HG03442 (cell line): ENCODE measurements around the gene CEACAM4.

Experiments
- ATAC-seq: cut with Tn5 transposase; IDR thresholded peaks from one replicate; pipeline ENCODE4 v1.9.1; 2021; ENCODE audit warnings: mild to moderate bottlenecking, moderate library complexity; ENCODE audit not compliant: unreplicated experiment

CEACAM4 gene

GRCh38 chr19:41617941-41618730 lies 8.7 kb downstream of the CEACAM4 start:
- ATAC-seq, result no peak

- no peak for ATAC-seq
Measured at GRCh38 chr19:41616792-41617621, 9.9 kb downstream of the CEACAM4 start.

DNA sequence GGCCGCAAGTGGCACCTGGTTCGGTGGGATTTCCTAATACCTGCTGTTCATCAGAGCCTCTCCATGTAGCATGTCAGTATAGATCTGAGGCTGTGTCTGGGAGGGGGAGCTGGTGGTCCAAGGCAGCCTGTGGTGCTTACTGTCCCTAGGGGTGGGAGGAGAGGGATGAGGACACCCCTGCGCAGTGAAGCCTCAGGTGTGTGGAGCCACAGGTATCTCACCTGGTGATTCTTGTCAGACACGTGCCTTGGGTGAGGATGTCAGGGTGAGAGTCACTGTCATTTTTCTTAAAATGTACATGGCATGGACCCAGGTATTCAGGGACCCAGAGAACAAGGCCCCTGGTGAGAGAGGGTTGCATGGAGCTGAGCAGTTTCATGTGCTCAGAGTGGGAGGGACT lies 11.7 kb downstream of the CEACAM4 start:
- ATAC-seq, result no peak

- no peak for ATAC-seq
Measured at GRCh38 chr19:41612483-41612882, 14.4 kb downstream of the CEACAM4 start.

GRCh38 chr19:41610789-41611188 lies 16.1 kb downstream of the CEACAM4 start:
- no peak for ATAC-seq

DNA sequence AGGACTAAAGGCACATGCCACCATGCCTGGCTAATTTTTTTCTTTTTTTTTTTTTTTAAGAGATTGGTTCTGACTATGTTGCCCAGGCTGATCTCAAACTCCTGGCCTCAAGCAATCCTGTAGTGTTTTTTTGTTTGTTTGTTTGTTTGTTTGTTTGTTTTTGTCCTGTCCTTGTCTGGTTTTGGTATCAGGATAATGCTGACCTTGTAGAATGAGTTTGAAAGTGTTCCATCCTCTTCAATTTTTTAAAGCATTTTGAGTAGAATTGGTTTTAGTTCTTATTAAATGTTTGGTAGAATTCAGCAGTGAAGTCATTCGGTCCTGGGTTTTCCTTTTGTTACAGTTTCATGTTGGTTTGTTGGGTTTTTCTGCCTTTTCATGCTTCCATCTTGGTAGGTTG lies 19.2 kb downstream of the CEACAM4 start:
- no peak for ATAC-seq

- no peak for ATAC-seq
Measured at GRCh38 chr19:41606215-41606837, 20.5 kb downstream of the CEACAM4 start.

DNA sequence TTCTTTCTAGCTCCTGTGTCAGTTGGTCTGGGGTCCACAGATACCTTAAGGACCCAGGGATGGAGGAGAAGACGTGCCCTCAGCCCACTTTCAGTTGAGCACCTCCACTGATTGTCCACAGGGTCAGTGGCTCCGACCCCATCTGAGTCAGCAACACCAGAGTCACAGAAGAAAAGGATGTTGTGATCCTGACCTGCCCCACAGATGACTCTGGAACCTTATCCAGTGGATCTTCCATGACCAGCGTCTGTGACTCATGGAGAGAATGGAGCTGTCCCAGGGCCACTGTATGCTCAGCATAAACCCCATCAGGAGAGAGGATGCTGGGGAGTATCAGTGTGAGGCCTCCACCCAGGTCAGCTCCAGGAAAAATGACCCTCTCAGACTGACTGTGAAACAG lies 22.0 kb downstream of the CEACAM4 start:
- ATAC-seq, result no peak

- no peak for ATAC-seq
Measured at GRCh38 chr19:41601771-41602170, 25.1 kb downstream of the CEACAM4 start.

- no peak for ATAC-seq
Measured at GRCh38 chr19:41599175-41599966, 27.5 kb downstream of the CEACAM4 start.

DNA sequence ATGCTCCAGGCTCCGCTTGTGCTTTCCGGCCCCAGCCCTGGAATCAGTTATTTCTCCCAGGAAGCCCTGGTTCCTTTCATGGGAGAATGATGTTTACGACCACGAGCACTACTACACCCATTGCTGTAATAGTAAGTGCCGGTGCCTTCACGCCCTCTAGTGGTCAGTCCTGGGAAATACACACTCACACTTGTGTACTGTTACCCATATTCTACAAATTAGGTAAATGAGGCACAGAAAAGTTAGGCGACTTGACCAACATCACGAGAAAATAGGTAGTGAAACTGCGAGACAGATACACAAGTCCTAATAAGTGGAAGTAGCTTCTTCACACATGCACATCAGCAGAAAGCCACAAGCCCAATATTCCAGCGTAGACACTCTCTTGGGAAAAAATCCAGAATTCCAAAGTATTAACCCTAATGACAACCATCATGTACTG lies 29.3 kb downstream of the CEACAM4 start:
- ATAC-seq, result no peak

DNA sequence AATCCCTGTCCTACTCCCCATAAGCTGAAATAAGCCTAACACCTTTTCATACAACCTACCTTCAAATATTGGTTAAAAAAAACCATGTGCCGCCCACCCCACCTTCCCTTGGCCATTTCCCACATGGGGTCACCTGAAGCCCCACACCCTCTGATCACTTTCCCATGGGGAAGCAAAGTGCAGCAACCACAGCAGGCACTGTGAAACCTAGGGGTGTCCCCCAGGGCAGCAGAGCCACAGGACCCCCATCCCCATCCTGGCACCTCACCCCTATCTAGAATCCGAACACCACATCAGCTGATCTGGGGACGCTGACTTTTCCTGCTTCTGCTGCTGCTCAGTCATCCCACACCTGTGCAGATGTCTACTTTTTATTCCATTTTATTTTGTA lies 31.0 kb downstream of the CEACAM4 start:
- ATAC-seq, result no peak

- ATAC-seq, result no peak
Measured at GRCh38 chr19:41595258-41595889, 31.5 kb downstream of the CEACAM4 start.

GRCh38 chr19:41591951-41592562 lies 34.8 kb downstream of the CEACAM4 start:
- ATAC-seq, result no peak

- ATAC-seq, result no peak
Measured at GRCh38 chr19:41590936-41591335, 35.9 kb downstream of the CEACAM4 start.

DNA sequence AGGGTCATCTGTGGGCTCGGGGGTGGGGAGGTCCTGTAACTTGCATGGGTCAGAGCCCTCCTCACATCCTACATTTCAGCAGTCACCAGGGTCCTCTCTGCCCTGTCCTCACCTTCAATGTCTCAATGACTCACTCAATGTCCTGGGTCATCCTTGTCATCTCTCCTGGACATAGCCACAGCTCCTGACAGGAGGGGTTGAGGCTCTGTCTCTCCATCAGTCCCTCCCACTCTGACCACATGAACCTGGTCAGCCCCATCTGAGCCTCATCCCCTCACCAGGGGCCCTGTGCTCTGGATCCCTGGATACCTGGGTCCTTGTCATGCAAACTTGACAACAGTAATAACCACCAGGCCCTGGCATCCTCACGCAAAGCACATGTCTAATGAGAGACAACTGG lies 37.5 kb downstream of the CEACAM4 start:
- ATAC-seq, result no peak

DNA sequence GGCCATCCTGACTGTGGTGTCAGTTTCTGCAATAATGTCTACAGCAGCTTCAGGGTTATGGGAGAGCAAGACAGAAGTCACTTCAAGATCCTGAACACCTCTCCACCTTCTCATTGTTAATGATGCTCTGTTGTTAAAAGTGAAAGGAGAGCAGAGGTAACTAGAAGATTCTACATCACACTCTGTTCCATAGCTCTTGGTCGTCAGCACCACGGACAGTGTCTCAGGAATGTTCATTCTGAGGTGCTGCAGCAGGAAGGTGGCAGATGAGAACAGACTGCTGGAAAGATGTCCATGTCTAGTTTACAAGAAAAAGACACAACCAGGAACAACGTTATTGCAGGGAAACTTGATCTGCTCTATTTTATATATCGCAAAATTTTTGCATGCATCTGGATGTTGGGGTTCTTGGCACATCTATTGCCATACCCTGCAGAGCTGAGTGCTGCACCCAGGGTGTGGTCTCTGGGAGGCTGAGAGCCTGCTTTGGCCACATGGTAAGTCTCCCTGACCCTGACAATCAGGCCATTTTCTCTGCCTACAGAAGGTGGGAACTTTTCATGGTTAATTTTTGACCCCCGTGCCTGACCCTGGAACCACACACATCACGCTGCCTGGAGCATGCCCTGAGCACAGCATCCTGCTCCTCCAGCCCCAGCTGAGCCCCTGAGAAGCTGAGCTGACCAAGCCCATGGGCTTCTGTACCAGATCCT lies 38.2 kb downstream of the CEACAM4 start:
- no peak for ATAC-seq

- ATAC-seq, result no peak
Measured at GRCh38 chr19:41587838-41588210, 39.0 kb downstream of the CEACAM4 start.

- no peak for ATAC-seq
Measured at GRCh38 chr19:41587101-41587837, 39.6 kb downstream of the CEACAM4 start.
